Neuronal stem cell (in vitro differentiated cells): ENCODE results near the gene CCDC92.

Source experiments
- DNase-seq: peaks from one replicate; pipeline ENCODE4 v3.0.0-alpha.2; 2013; ENCODE audit warnings: low spot score
- H2AFZ ChIP-seq: one replicate; pipeline ENCODE4 v1.6.1; 2013; ENCODE audit warnings: mild to moderate bottlenecking, low read length, inconsistent platforms
- H2AK5ac ChIP-seq: 2 replicates; pipeline ENCODE4 v1.6.1; 2013; ENCODE audit warnings: low read depth, mild to moderate bottlenecking, inconsistent platforms, low read length, moderate library complexity, mixed read lengths
- H2BK120ac ChIP-seq: 2 replicates; pipeline ENCODE4 v1.6.1; 2013; ENCODE audit warnings: low read depth, mild to moderate bottlenecking, inconsistent platforms, low read length, moderate library complexity, mixed read lengths
- H2BK12ac ChIP-seq: one replicate; pipeline ENCODE4 v1.6.1; 2013; ENCODE audit warnings: low read length, inconsistent platforms
- H2BK15ac ChIP-seq: 2 replicates; pipeline ENCODE4 v1.6.1; 2013; ENCODE audit warnings: mild to moderate bottlenecking, low read length, inconsistent platforms, mixed read lengths
- H2BK5ac ChIP-seq: one replicate; pipeline ENCODE4 v1.6.1; 2013; ENCODE audit warnings: inconsistent platforms, mild to moderate bottlenecking, low read length, moderate library complexity
- H3K14ac ChIP-seq: one replicate; pipeline ENCODE4 v1.6.1; 2013; ENCODE audit warnings: low read length, inconsistent platforms
- H3K18ac ChIP-seq: 2 replicates; pipeline ENCODE4 v1.6.1; 2013; ENCODE audit warnings: low read length, inconsistent platforms
- H3K23ac ChIP-seq: 2 replicates; pipeline ENCODE4 v1.6.1; 2013; ENCODE audit warnings: low read depth, mild to moderate bottlenecking, mixed read lengths, low read length, inconsistent platforms; ENCODE audit not compliant: poor library complexity
- H3K27ac ChIP-seq: replicated peaks from 3 replicates; pipeline ENCODE4 v1.5.1; 2013; ENCODE audit warnings: low read length, inconsistent platforms
- H3K27me3 ChIP-seq, 3 experiments: 2 replicates each; pipeline ENCODE4 v1.6.1; 2013; ENCODE audit warnings: low read length in 3 of 3, mild to moderate bottlenecking in 2 of 3, inconsistent platforms in 1 of 3, low read depth in 1 of 3, mixed read lengths in 1 of 3, moderate library complexity in 1 of 3; ENCODE audit not compliant: control insufficient read depth in 3 of 3, insufficient read depth in 3 of 3
- H3K36me3 ChIP-seq, 2 donors: replicated peaks in 1 of 2; 2 replicates each; pipeline ENCODE4 v1.6.1; 2013; ENCODE audit warnings: low read length in 2 of 2; ENCODE audit not compliant: control insufficient read depth in 2 of 2, insufficient read depth in 2 of 2
- H3K4ac ChIP-seq: 2 replicates; pipeline ENCODE4 v1.6.1; 2013; ENCODE audit warnings: inconsistent platforms, mild to moderate bottlenecking, low read length, moderate library complexity
- H3K4me1 ChIP-seq, 2 donors: 1 replicate in 1 of 2; 2 replicates in 1 of 2; pipeline ENCODE4 v1.6.1; 2013; ENCODE audit warnings: low read length in 2 of 2, low read depth in 1 of 2; ENCODE audit not compliant: control insufficient read depth in 2 of 2, insufficient read depth in 1 of 2
- H3K4me2 ChIP-seq: one replicate; pipeline ENCODE4 v1.6.1; 2013; ENCODE audit warnings: mild to moderate bottlenecking, low read length, inconsistent platforms; ENCODE audit not compliant: insufficient read depth, poor library complexity, severe bottlenecking
- H3K4me3 ChIP-seq, 2 donors: 2 replicates each; pipeline ENCODE4 v1.5.1; 2013; ENCODE audit warnings: low read length in 2 of 2, mild to moderate bottlenecking in 2 of 2, inconsistent platforms in 1 of 2, moderate library complexity in 1 of 2
- H3K79me1 ChIP-seq: one replicate; pipeline ENCODE4 v1.6.1; 2013; ENCODE audit warnings: low read depth, mild to moderate bottlenecking, inconsistent platforms, low read length, moderate library complexity
- H3K9ac ChIP-seq: one replicate; pipeline ENCODE4 v1.6.1; 2013; ENCODE audit warnings: mild to moderate bottlenecking, low read depth, low read length, inconsistent platforms; ENCODE audit not compliant: poor library complexity
- H3K9me3 ChIP-seq, 2 donors: replicated peaks in 1 of 2; 2 replicates each; pipeline versions ENCODE3 to v1.6.1; 2013; ENCODE audit warnings: low read length in 2 of 2, mild to moderate bottlenecking in 2 of 2, inconsistent platforms in 1 of 2, low read depth in 1 of 2, mixed read lengths in 1 of 2, moderate library complexity in 1 of 2; ENCODE audit not compliant: control insufficient read depth in 2 of 2, insufficient read depth in 1 of 2
- H4K8ac ChIP-seq: one replicate; pipeline ENCODE4 v1.6.1; 2013; ENCODE audit warnings: low read depth, mild to moderate bottlenecking, inconsistent platforms, low read length, moderate library complexity
- H4K91ac ChIP-seq: one replicate; pipeline ENCODE4 v1.6.1; 2013; ENCODE audit warnings: low read length, low read depth, mild to moderate bottlenecking, inconsistent platforms; ENCODE audit not compliant: poor library complexity
- WGBS, 2 donors: extraction: QIAGEN DNeasy Blood & Tissue Kit; methylation state at CpG; one replicate each; pipeline ENCODE4 v1.1.7; 2013; ENCODE audit warnings: missing lambda C conversion rate in 2 of 2, mixed read lengths in 1 of 2; ENCODE audit not compliant: insufficient read length in 2 of 2, insufficient replicate concordance in 1 of 2; ENCODE audit errors: extremely low coverage in 2 of 2; 5-methylcytosine and 5-hydroxymethylcytosine counted together

The CCDC92 gene

GRCh38 chr12:123944696-123945095 is 27.9 kb downstream of the CCDC92 start:
- Histone ChIP-seq H3K4me3 (no peak overlapping the region), H3K4me2 (no peak overlapping the region), H2BK12ac (no peak overlapping the region), H2AFZ (no peak overlapping the region), H3K27ac (no peak overlapping the region), H3K79me1 (no peaks in the 10 kb centered on the region), H2BK15ac (no peak overlapping the region), H3K18ac (no peak overlapping the region), H4K8ac (no peak overlapping the region), H3K9ac (no peak overlapping the region), H2BK5ac (no peak overlapping the region), H2BK120ac (no peak overlapping the region), H2AK5ac (no peak overlapping the region), H3K4ac (no peak overlapping the region), H3K4me1 (peaks cover 10 to 18% of the 10 kb centered on the region in 2 donors), H4K91ac (no peak overlapping the region), H3K9me3 (peaks cover 5 to 20% of the 10 kb centered on the region in 2 donors), H3K23ac (no peak overlapping the region), H3K36me3 (peaks cover 10 to 47% of the 10 kb centered on the region in 2 donors), H3K14ac (no peak overlapping the region), H3K27me3 (no peaks in the 10 kb centered on the region)
- no CpG with 5 or more reads among the region's 10 CpGs for WGBS, 2 donors
- no peak for DNase-seq

GRCh38 chr12:123943816-123944215 is 28.8 kb downstream of the CCDC92 start:
- H2AK5ac ChIP-seq = no peak overlapping the region

GRCh38 chr12:123942911-123943648 is 29.6 kb downstream of the CCDC92 start:
- no peak overlapping the region for H2AK5ac ChIP-seq
- no peak overlapping the region for H2BK15ac ChIP-seq
- no peaks in the 10 kb centered on the region for H3K79me1 ChIP-seq
- DNase-seq = no peak
- peaks cover 3 to 6% of the 10 kb centered on the region in 2 donors for H3K4me1 ChIP-seq
- no peak overlapping the region for H2BK120ac ChIP-seq
- WGBS, 2 donors = no CpG with 5 or more reads among the region's 16 CpGs
- no peak overlapping the region for H3K14ac ChIP-seq
- H2BK5ac ChIP-seq = no peak overlapping the region
- peak overlapping the region; percentile 63 for H3K9ac ChIP-seq
- no peak overlapping the region for H2BK12ac ChIP-seq
- no peak overlapping the region for H4K91ac ChIP-seq
- H3K9me3 ChIP-seq = peaks cover 5 to 20% of the 10 kb centered on the region in 2 donors
- peaks cover 10 to 54% of the 10 kb centered on the region in 2 donors for H3K36me3 ChIP-seq
- H3K23ac ChIP-seq = peak overlapping the region; percentile 76
- no peak overlapping the region for H2AFZ ChIP-seq
- H3K4ac ChIP-seq = no peak overlapping the region
- peak overlapping the region; percentile 19 for H3K18ac ChIP-seq
- H3K27me3 ChIP-seq = no peaks in the 10 kb centered on the region
- H3K4me3 ChIP-seq = no peak overlapping the region
- no peak overlapping the region for H3K4me2 ChIP-seq
- H3K27ac ChIP-seq = no peak overlapping the region
- H4K8ac ChIP-seq = no peak overlapping the region

More at GRCh38 chr12:123943816-123944215, 28.8 kb downstream of the CCDC92 start:
- H3K23ac ChIP-seq = no peak overlapping the region
- no peaks in the 10 kb centered on the region for H3K27me3 ChIP-seq
- H3K36me3 ChIP-seq = peaks cover 10 to 54% of the 10 kb centered on the region in 2 donors
- peaks cover 5 to 20% of the 10 kb centered on the region in 2 donors for H3K9me3 ChIP-seq
- DNase-seq = no peak
- H2BK15ac ChIP-seq = no peak overlapping the region
- no CpG with 5 or more reads among the region's 5 CpGs for WGBS, 2 donors
- no peak overlapping the region for H4K91ac ChIP-seq
- no peak overlapping the region for H4K8ac ChIP-seq
- H3K4ac ChIP-seq = no peak overlapping the region
- H2BK120ac ChIP-seq = no peak overlapping the region
- H3K14ac ChIP-seq = no peak overlapping the region
- no peak overlapping the region for H3K9ac ChIP-seq
- no peak overlapping the region for H2BK12ac ChIP-seq
- no peak overlapping the region for H2AFZ ChIP-seq
- H3K4me1 ChIP-seq = peaks cover 4 to 10% of the 10 kb centered on the region in 2 donors
- no peaks in the 10 kb centered on the region for H3K79me1 ChIP-seq
- no peak overlapping the region for H3K27ac ChIP-seq
- no peak overlapping the region for H2BK5ac ChIP-seq
- H3K4me2 ChIP-seq = no peak overlapping the region
- no peak overlapping the region for H3K18ac ChIP-seq
- H3K4me3 ChIP-seq = no peak overlapping the region

GRCh38 chr12:123942238-123942653 is 30.4 kb downstream of the CCDC92 start:
- no peak for DNase-seq
- Histone ChIP-seq H4K91ac (no peak overlapping the region), H3K4me3 (no peak overlapping the region), H3K14ac (peak overlapping the region; percentile 56), H3K4ac (no peak overlapping the region), H3K18ac (no peak overlapping the region), H3K9me3 (peaks cover 5 to 20% of the 10 kb centered on the region in 2 donors), H4K8ac (no peak overlapping the region), H3K23ac (no peak overlapping the region), H3K79me1 (no peaks in the 10 kb centered on the region), H2AFZ (no peak overlapping the region), H3K36me3 (peaks cover 10 to 59% of the 10 kb centered on the region in 2 donors), H3K27ac (no peak overlapping the region), H3K27me3 (no peaks in the 10 kb centered on the region), H3K9ac (no peak overlapping the region), H3K4me1 (peaks cover 3 to 4% of the 10 kb centered on the region in 2 donors), H2BK5ac (no peak overlapping the region), H3K4me2 (no peak overlapping the region), H2BK12ac (no peak overlapping the region), H2BK15ac (no peak overlapping the region), H2AK5ac (no peak overlapping the region), H2BK120ac (no peak overlapping the region)
- WGBS, 2 donors = no CpG with 5 or more reads among the region's 10 CpGs
